ENCODE results near the gene ATXN1. TPM values are rescaled to one million over a fixed set of nuclear protein-coding genes. Genes with fewer than 3 reads are reported as not detected.

The ATXN1 gene
- total RNA-seq, 1 donor from 2014 or later = 33.7 TPM

GRCh38 chr6:16723826-16724225, 37.4 kb downstream of the ATXN1 start:
- Mint-ChIP-seq H3K27ac (peak overlapping the region; percentile 87), H3K9me3 (peaks cover 5% of the 10 kb centered on the region), H3K36me3 (peaks cover 4% of the 10 kb centered on the region), H3K27me3 (no peaks in the 10 kb centered on the region), H3K4me3 (peak overlapping the region; percentile 73), H3K4me1 (ENCODE audit: unreplicated experiment) (peaks cover 51% of the 10 kb centered on the region)
- DNase-seq (ENCODE audit: extremely low spot score, unreplicated experiment) = no peak
- TF ChIP-seq CTCF (conservative IDR thresholded peaks at IDR 0.05) = no peak

GRCh38 chr6:16723402-16723801, 37.9 kb downstream of the ATXN1 start:
- H3K27me3 Mint-ChIP-seq = no peaks in the 10 kb centered on the region
- no peak for DNase-seq (ENCODE audit: extremely low spot score, unreplicated experiment)
- H3K36me3 Mint-ChIP-seq = peaks cover 4% of the 10 kb centered on the region
- H3K4me1 Mint-ChIP-seq (ENCODE audit: unreplicated experiment) = peaks cover 49% of the 10 kb centered on the region
- peak overlapping the region; percentile 87 for H3K27ac Mint-ChIP-seq
- TF ChIP-seq CTCF (conservative IDR thresholded peaks at IDR 0.05) = no peak
- peaks cover 5% of the 10 kb centered on the region for H3K9me3 Mint-ChIP-seq
- no peak overlapping the region for H3K4me3 Mint-ChIP-seq

- no peaks in the 10 kb centered on the region for H3K27me3 Mint-ChIP-seq
- H3K36me3 Mint-ChIP-seq = peaks cover 4% of the 10 kb centered on the region
- peak overlapping the region; percentile 34 for H3K27ac Mint-ChIP-seq
- H3K4me1 Mint-ChIP-seq (ENCODE audit: unreplicated experiment) = peaks cover 42% of the 10 kb centered on the region
- DNase-seq (ENCODE audit: extremely low spot score, unreplicated experiment) = no peak
- peak overlapping the region; percentile 14 for H3K4me3 Mint-ChIP-seq
- peaks cover 5% of the 10 kb centered on the region for H3K9me3 Mint-ChIP-seq
- TF ChIP-seq CTCF (conservative IDR thresholded peaks at IDR 0.05) = no peak
Measured at GRCh38 chr6:16722630-16723029, 38.6 kb downstream of the ATXN1 start.

- TF ChIP-seq CTCF (conservative IDR thresholded peaks at IDR 0.05) = no peak
Measured at GRCh38 chr6:16721977-16722376, 39.3 kb downstream of the ATXN1 start.

GRCh38 chr6:16720861-16721260, 40.4 kb downstream of the ATXN1 start:
- peaks cover 4% of the 10 kb centered on the region for H3K36me3 Mint-ChIP-seq
- H3K4me1 Mint-ChIP-seq (ENCODE audit: unreplicated experiment) = peaks cover 42% of the 10 kb centered on the region
- no peak overlapping the region for H3K27ac Mint-ChIP-seq
- peaks cover 5% of the 10 kb centered on the region for H3K9me3 Mint-ChIP-seq
- TF ChIP-seq CTCF (conservative IDR thresholded peaks at IDR 0.05) = no peak
- H3K27me3 Mint-ChIP-seq = no peaks in the 10 kb centered on the region
- no peak for DNase-seq (ENCODE audit: extremely low spot score, unreplicated experiment)
- no peak overlapping the region for H3K4me3 Mint-ChIP-seq

More at GRCh38 chr6:16721977-16722376, 39.3 kb downstream of the ATXN1 start:
- Mint-ChIP-seq H3K27me3 (no peaks in the 10 kb centered on the region), H3K9me3 (peaks cover 5% of the 10 kb centered on the region), H3K27ac (peak overlapping the region; percentile 34), H3K36me3 (peaks cover 4% of the 10 kb centered on the region), H3K4me3 (peak overlapping the region; percentile 46), H3K4me1 (ENCODE audit: unreplicated experiment) (peaks cover 42% of the 10 kb centered on the region)
- no peak for DNase-seq (ENCODE audit: extremely low spot score, unreplicated experiment)

- peaks cover 35% of the 10 kb centered on the region for H3K4me1 Mint-ChIP-seq (ENCODE audit: unreplicated experiment)
- H3K27ac Mint-ChIP-seq = no peak overlapping the region
- H3K27me3 Mint-ChIP-seq = no peaks in the 10 kb centered on the region
- peaks cover 5% of the 10 kb centered on the region for H3K9me3 Mint-ChIP-seq
- DNase-seq (ENCODE audit: extremely low spot score, unreplicated experiment) = no peak
- TF ChIP-seq CTCF (conservative IDR thresholded peaks at IDR 0.05) = no peak
- H3K36me3 Mint-ChIP-seq = peaks cover 4% of the 10 kb centered on the region
- H3K4me3 Mint-ChIP-seq = no peak overlapping the region
Measured at GRCh38 chr6:16719488-16719887, 41.8 kb downstream of the ATXN1 start.
